GM20431 (cell line): ENCODE data around the gene S100P.
"Not testable (repeated sequence)": the region's sequence is repeated elsewhere in the genome, so short reads cannot be mapped to it uniquely, and the experiment has no call there.

Source experiments
- in situ Hi-C: fragments of 300-500 bp; cut with MseI, MboI; formaldehyde crosslinking; loops from one replicate; pipeline ENCODE4 v1.15.0; 2020; ENCODE audit warnings: low sequenced_read_pairs; ENCODE audit not compliant: unreplicated experiment

The S100P gene

DNA sequence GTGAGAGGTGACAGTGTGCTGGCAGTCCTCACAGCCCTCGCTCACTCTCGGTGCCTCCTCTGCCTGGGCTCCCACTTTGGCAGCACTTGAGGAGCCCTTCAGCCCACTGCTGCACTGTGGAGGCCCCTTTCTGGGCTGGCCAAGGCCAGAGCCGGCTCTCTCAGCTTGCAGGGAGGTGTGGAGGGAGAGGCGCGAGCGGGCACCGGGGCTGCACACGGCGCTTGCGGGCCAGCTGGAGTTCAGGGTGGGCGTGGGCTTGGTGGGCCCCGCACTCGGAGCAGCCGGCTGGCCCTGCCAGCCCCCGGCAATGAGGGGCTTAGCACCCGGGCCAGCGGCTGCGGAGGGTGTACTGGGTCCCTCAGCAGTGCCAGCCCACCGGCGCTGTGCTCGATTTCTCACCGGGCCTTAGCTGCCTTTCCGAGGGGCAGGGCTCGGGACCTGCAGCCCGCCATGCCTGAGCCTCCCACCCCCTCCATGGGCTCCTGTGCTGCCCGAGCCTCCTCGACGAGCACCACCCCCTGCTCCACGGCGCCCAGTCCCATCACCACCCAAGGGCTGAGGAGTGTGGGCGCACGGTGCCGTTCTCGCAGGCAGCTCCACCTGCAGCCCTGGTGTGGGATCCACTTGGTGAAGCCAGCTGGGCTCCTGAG lies 21.0 kb upstream of the S100P start:
- in situ Hi-C loops: not testable (repeated sequence)

- in situ Hi-C loops: not testable (repeated sequence)
These were observed 20.5 kb upstream of the S100P start for GRCh38 chr4:6673191-6673659.

GRCh38 chr4:6673660-6674499 lies 19.8 kb upstream of the S100P start:
- in situ Hi-C loops: no loop called here

DNA sequence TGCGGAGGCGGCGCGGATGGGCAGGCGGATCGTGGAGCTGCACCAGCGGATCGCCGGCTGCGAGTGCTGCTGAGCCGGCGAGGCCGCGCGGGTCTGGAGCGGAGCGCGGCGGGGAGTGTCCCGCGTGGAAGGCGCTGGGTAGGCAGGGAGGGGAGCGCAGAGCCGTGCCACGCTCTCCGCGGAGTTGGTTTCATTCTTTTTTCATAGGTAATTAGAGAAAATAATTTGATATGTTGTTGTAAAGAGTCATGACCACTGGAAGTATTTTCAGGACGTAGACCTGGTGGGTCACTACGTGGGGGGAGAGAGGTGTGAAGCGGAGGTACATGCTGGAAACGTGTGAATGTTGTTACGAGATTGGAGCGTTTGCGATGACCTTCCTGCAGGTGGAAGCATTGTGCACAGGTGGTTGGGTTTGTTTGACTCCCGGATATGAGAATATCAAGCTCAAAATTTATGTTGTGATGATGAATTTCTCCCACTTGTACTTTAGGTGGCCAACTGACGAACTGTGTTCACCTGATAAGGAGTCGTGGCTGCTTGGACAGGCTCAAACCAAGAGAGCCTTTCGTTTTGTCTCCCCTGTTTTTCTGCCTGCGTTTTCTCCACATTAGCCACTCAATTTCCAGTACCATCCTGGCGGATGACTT lies 19.1 kb upstream of the S100P start:
- in situ Hi-C loops: no loop called here

DNA sequence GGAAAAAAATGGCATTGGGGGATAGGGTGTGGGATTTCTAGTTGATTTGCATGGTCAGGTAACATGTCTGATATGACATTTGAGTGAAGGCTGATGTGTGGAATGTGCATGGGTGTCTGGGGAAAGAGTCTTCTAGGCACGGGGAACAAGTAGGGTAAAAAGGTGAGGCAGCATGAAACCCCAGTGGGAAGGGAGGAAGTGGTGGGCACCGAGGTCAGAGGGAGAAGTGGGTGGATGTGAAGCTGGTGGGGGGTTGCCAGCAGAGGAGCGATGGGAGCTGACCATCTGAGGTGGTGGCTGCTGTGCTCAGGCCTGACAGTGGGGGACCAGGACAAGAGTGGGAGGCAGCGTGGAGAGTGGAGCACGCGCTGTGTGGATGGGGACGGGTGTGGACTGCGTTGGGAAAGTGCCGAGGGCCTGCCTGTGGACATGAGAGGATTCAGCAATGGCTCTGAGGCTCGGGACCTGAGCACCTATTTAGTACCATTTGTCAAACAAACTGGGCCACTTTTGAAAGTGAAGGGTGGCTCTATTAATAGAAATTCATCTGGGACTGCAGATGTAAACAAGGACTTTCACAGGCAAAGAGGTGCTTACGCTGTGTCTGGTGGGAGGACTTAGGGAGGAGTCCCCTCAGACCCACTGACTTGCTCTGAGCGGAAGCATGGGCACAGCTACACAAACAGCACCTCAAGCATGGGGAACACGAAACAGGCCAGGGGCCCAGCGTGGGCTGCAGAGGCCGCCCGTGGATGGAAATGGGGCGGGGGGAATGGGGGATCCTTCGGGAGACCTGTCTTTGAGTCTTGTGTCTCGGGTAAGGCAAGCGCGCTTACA lies 16.7 kb upstream of the S100P start:
- in situ Hi-C loops: no loop called here

GRCh38 chr4:6680372-6681034 lies 13.2 kb upstream of the S100P start:
- in situ Hi-C loops: no loop called here

GRCh38 chr4:6681191-6681590 lies 12.5 kb upstream of the S100P start:
- in situ Hi-C loops: no loop called here

GRCh38 chr4:6682862-6683590 lies 10.7 kb upstream of the S100P start:
- in situ Hi-C loops: no loop called here

- in situ Hi-C loops: no loop called here
These were observed 9.0 kb upstream of the S100P start for GRCh38 chr4:6684656-6685055.

GRCh38 chr4:6686104-6686787 lies 7.4 kb upstream of the S100P start:
- in situ Hi-C loops: no loop called here

- in situ Hi-C loops: no loop called here
These were observed 5.5 kb upstream of the S100P start for GRCh38 chr4:6687947-6688878.

- in situ Hi-C loops: no loop called here
These were observed 4.7 kb upstream of the S100P start for GRCh38 chr4:6688879-6689505.

DNA sequence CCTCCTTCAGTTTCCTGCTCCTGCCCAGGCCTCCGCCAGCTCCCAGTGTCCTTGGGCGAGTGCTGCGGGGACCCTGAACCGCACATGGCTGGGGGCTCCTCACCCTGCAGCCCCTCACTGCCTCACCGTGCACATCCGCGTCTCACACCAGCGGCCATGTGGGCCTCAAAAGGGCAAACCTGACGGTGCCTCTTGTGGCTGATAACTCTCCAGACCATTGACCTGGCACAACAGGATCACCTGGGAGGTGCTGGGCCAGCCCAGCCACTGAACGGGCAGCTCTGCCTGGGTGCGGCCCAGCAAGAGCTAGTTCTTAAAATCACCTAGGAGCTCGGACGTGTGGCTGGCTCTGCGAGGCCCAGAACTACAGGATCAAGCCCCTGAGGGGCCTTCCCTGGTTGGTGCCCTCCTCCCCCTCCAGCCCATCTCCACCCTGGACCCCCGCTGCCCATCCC lies 4.1 kb upstream of the S100P start:
- in situ Hi-C loops: no loop called here

GRCh38 chr4:6692379-6692778 lies 1.3 kb upstream of the S100P start:
- in situ Hi-C loops: no loop called here

GRCh38 chr4:6692806-6693205 lies 872 bp upstream of the S100P start:
- in situ Hi-C loops: no loop called here

DNA sequence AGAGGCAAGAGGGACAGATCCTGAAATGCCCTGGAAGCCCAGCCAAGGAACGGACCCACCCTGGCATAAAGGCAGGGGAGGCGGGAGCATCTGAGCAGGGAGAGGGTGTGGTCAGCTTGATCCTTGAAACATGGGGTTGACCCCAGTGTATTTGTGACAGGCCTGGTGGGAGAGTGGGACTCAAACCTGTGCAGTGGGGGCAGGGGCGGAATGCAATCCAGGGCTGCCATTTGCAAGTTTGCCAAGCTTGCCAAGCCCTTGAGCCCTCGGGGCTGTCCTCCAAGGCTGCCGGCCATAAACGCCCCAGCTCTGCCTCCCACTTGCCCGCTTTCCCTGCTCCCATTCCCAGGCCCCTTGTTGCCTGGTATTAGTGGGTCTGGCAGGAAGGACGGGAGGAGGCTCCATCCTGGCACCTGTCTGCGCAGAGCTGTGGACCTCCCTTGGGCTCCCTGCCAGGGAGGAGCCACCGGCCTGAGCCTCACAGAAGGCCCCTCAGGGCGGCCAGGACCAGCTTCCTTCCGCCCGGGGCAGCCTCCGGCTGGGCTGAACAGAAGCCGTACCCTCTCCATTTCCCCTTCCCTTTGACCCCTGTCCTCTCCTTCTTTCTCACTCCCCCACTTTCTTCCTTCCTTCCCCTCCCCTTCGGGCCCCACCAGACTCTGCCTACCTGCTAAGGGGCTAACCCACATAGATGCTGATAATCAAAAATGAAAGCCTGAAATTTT lies 661 bp downstream of the S100P start:
- in situ Hi-C loops: no loop called here
